HEK293 (cell line): ENCODE results near the gene CKAP2L.

Experiments
- CTCF ChIA-PET: fragments of 350-600 bp; formaldehyde crosslinking; extraction: SDS; loops from one replicate; lab custom pipeline; 2021; ENCODE audit warnings: antibody characterized with exemption; lab: Yijun Ruan, JAX
- POLR2A ChIA-PET: fragments of 300-600 bp; formaldehyde crosslinking; extraction: SDS; loops from one replicate; lab custom pipeline; 2020; ENCODE audit warnings: antibody characterized with exemption, inconsistent platforms; lab: Yijun Ruan, JAX
- H3K27ac ChIP-seq: fragments of 200-500 bp; sonication (Bioruptor generic); 2 replicates; pipeline ENCODE4 v1.5.1; 2014; ENCODE audit warnings: low read depth, low read length, control low read depth, inconsistent platforms; ENCODE audit errors: extremely low read depth
- H3K36me3 ChIP-seq, 2 experiments: fragments of 200-500 bp in 1 of 2; sonication (Bioruptor generic) in 1 of 2; 1 replicate in 1 of 2; 2 replicates in 1 of 2; pipeline ENCODE4 v1.5.1; 2014 to 2017; ENCODE audit warnings: inconsistent platforms in 2 of 2, low read length in 2 of 2; ENCODE audit not compliant: control insufficient read depth in 2 of 2, insufficient read depth in 1 of 2
- H3K4me1 ChIP-seq: fragments of 200-500 bp; sonication (Bioruptor generic); 2 replicates; pipeline ENCODE4 v1.5.1; 2014; ENCODE audit warnings: mild to moderate bottlenecking, low read length, inconsistent platforms; ENCODE audit not compliant: control insufficient read depth, insufficient read depth
- H3K4me3 ChIP-seq: 2 replicates; pipeline ENCODE4 v1.5.1; 2011; ENCODE audit warnings: low read depth, mild to moderate bottlenecking, control low read depth, low read length, moderate library complexity
- H3K9me3 ChIP-seq: fragments of 200-500 bp; sonication (Bioruptor generic); 2 replicates; pipeline ENCODE4 v1.5.1; 2014; ENCODE audit warnings: low read depth, low read length, inconsistent platforms; ENCODE audit not compliant: control insufficient read depth, insufficient read depth
- CTCF ChIP-seq: fragments of 450-650 bp; formaldehyde crosslinking; IDR thresholded peaks from 2 replicates; pipeline ENCODE4 v1.5.1; 2016; ENCODE audit warnings: missing biosample characterization, missing genetic modification characterization
- HOXD13 ChIP-seq: sonication (generic); formaldehyde crosslinking; IDR thresholded peaks from 2 replicates; pipeline ENCODE4 v1.8.0; 2022; ENCODE audit warnings: missing genetic modification reagents, borderline replicate concordance
- KLF1 ChIP-seq: fragments of 450-650 bp; formaldehyde crosslinking; IDR thresholded peaks from 2 replicates; pipeline ENCODE4 v1.5.1; 2016; ENCODE audit warnings: missing biosample characterization, missing genetic modification characterization
- KLF16 ChIP-seq: fragments of 450-650 bp; formaldehyde crosslinking; IDR thresholded peaks from 2 replicates; pipeline ENCODE4 v1.5.1; 2017; ENCODE audit warnings: missing biosample characterization, missing genetic modification characterization
- PRDM4 ChIP-seq: fragments of 450-650 bp; formaldehyde crosslinking; IDR thresholded peaks from 2 replicates; pipeline ENCODE4 v1.5.1; 2017; ENCODE audit warnings: missing biosample characterization, missing genetic modification characterization
- RBAK ChIP-seq: fragments of 450-650 bp; formaldehyde crosslinking; IDR thresholded peaks from 2 replicates; pipeline ENCODE4 v1.5.1; 2016; ENCODE audit warnings: missing biosample characterization, missing genetic modification characterization
- SP7 ChIP-seq: fragments of 450-650 bp; formaldehyde crosslinking; IDR thresholded peaks from 2 replicates; pipeline ENCODE4 v1.5.1; 2016; ENCODE audit warnings: missing biosample characterization, missing genetic modification characterization
- TCF7L2 ChIP-seq: IDR thresholded peaks from 2 replicates; pipeline ENCODE4 v1.6.1; 2011; ENCODE audit warnings: low read depth, mild to moderate bottlenecking, inconsistent platforms, low read length, moderate library complexity, borderline replicate concordance
- ZBTB10 ChIP-seq: fragments of 450-650 bp; formaldehyde crosslinking; IDR thresholded peaks from 2 replicates; pipeline ENCODE4 v1.5.1; 2016; ENCODE audit warnings: missing biosample characterization, missing genetic modification characterization
- ZBTB44 ChIP-seq: fragments of 450-650 bp; IDR thresholded peaks from 2 replicates; pipeline ENCODE4 v1.5.1; 2018; ENCODE audit warnings: missing biosample characterization, mild to moderate bottlenecking, missing genetic modification characterization
- ZBTB7A ChIP-seq: fragments of 450-650 bp; formaldehyde crosslinking; IDR thresholded peaks from 2 replicates; pipeline ENCODE4 v1.5.1; 2016; ENCODE audit warnings: low read depth, missing biosample characterization, missing genetic modification characterization
- ZFHX2 ChIP-seq: fragments of 450-650 bp; formaldehyde crosslinking; conservative IDR thresholded peaks from 2 replicates; pipeline ENCODE4 v1.5.1; 2016; ENCODE audit warnings: missing biosample characterization, missing genetic modification characterization
- ZNF155 ChIP-seq: fragments of 450-650 bp; formaldehyde crosslinking; IDR thresholded peaks from 2 replicates; pipeline ENCODE4 v1.5.1; 2016; ENCODE audit warnings: missing biosample characterization, missing genetic modification characterization
- ZNF2 ChIP-seq: fragments of 450-650 bp; formaldehyde crosslinking; IDR thresholded peaks from 2 replicates; pipeline ENCODE4 v1.5.1; 2016; ENCODE audit warnings: missing biosample characterization, missing genetic modification characterization
- ZNF335 ChIP-seq: fragments of 450-650 bp; formaldehyde crosslinking; conservative IDR thresholded peaks from 2 replicates; pipeline ENCODE4 v1.5.1; 2016; ENCODE audit warnings: missing biosample characterization, missing genetic modification characterization
- ZNF394 ChIP-seq: fragments of 450-650 bp; formaldehyde crosslinking; IDR thresholded peaks from 2 replicates; pipeline ENCODE4 v1.5.1; 2016; ENCODE audit warnings: missing biosample characterization, missing genetic modification characterization, mild to moderate bottlenecking, moderate library complexity, borderline replicate concordance
- ZNF501 ChIP-seq: fragments of 450-650 bp; formaldehyde crosslinking; IDR thresholded peaks from 2 replicates; pipeline ENCODE4 v1.5.1; 2016; ENCODE audit warnings: missing biosample characterization, missing genetic modification characterization
- ZNF513 ChIP-seq: fragments of 450-650 bp; IDR thresholded peaks from 2 replicates; pipeline ENCODE4 v1.5.1; 2018; ENCODE audit warnings: missing biosample characterization, missing genetic modification characterization
- ZNF660 ChIP-seq: fragments of 450-650 bp; IDR thresholded peaks from 2 replicates; pipeline ENCODE4 v1.5.1; 2018; ENCODE audit warnings: missing biosample characterization, mild to moderate bottlenecking, missing genetic modification characterization
- ZNF692 ChIP-seq: fragments of 450-650 bp; formaldehyde crosslinking; IDR thresholded peaks from 2 replicates; pipeline ENCODE4 v1.5.1; 2016; ENCODE audit warnings: missing biosample characterization, missing genetic modification characterization
- ZSCAN5A ChIP-seq: fragments of 450-650 bp; formaldehyde crosslinking; IDR thresholded peaks from 2 replicates; pipeline ENCODE4 v1.5.1; 2016; ENCODE audit warnings: missing biosample characterization, missing genetic modification characterization

The CKAP2L gene

GRCh38 chr2:112726487-112727190 is 37.8 kb downstream of the CKAP2L start:
- no peaks in the 10 kb centered on the region for H3K36me3 ChIP-seq
- ChIA-PET POLR2A (interaction anchor here (0.5 to 2.7 kb wide), 4 partner anchors 80 to 139 kb away, joined by 3 to 8 read pairs (median 3); no protein-coding TSS in a partner anchor), CTCF (interaction anchor here (0.6 to 8.9 kb wide), 34 partner anchors 10 to 1480 kb away, joined by 3 to 204 read pairs (median 6); partner anchors contain the start of genes CHCHD5 and SLC20A1)
- no peaks in the 10 kb centered on the region for H3K4me1 ChIP-seq
- no peak overlapping the region for H3K27ac ChIP-seq
- H3K4me3 ChIP-seq = no peak overlapping the region
- no peaks in the 10 kb centered on the region for H3K9me3 ChIP-seq
- TF ChIP-seq ZNF692 = no peak
- no peak for TF ChIP-seq RBAK (tag by site-specific recombination)
- 0 out of 2 replicates have a peak, but pooled peaks have one; percentile 30 for TF ChIP-seq ZNF501
- 0 out of 2 replicates have a peak, but pooled peaks have one; percentile 37 for TF ChIP-seq ZNF660 (tag by site-specific recombination)
- TF ChIP-seq PRDM4 (tag by site-specific recombination) = no peak
- no peak for TF ChIP-seq ZSCAN5A (tag by site-specific recombination)
- no peak for TF ChIP-seq ZNF394 (tag by site-specific recombination)
- TF ChIP-seq CTCF (tag by site-specific recombination) = peak; percentile 98
- no peak for TF ChIP-seq ZBTB44 (tag by site-specific recombination)
- no peak for TF ChIP-seq ZNF513 (tag by site-specific recombination)
- TF ChIP-seq KLF16 = no peak; the same call in 1 of the 2 replicates
- no peak; the same call in 1 of the 2 replicates for TF ChIP-seq ZBTB10 (tag by site-specific recombination)
- TF ChIP-seq HOXD13 (CRISPR knock-in tag) = no peak
- TF ChIP-seq ZBTB7A (tag by site-specific recombination) = no peak
- peak; percentile 40; the same call in 1 of the 2 replicates for TF ChIP-seq SP7
- 0 out of 2 replicates have a peak, but pooled peaks have one; percentile 42 for TF ChIP-seq ZNF2 (tag by site-specific recombination)
- TF ChIP-seq ZNF335 (tag by site-specific recombination) = peak; percentile 43
- no peak for TF ChIP-seq TCF7L2
- 0 out of 2 replicates have a peak, but pooled peaks have one; percentile 7 for TF ChIP-seq ZFHX2 (tag by site-specific recombination)
- TF ChIP-seq ZNF155 (tag by site-specific recombination) = no peak
- TF ChIP-seq KLF1 (tag by site-specific recombination) = no peak
